Smooth muscle cell (in vitro differentiated cells): ENCODE data around the gene TBX21. TPM values are rescaled to one million over a fixed set of nuclear protein-coding genes. Genes with fewer than 3 reads are reported as not detected.
"Not testable (repeated sequence)": the region's sequence is repeated elsewhere in the genome, so short reads cannot be mapped to it uniquely, and the experiment has no call there.

Experiments used
- DNase-seq: peaks from one replicate; lab custom pipeline; 2025; ENCODE audit not compliant: unreplicated experiment; lab: John Stamatoyannopoulos, UW
- H2AFZ ChIP-seq: fragments of 200-600 bp; sonication (generic); 2 replicates; pipeline ENCODE4 v1.6.0; 2016; ENCODE audit warnings: antibody characterized with exemption, low read depth, mild to moderate bottlenecking
- H3F3A ChIP-seq: fragments of 200-600 bp; sonication (generic); 2 replicates; pipeline ENCODE4 v1.6.0; 2017; ENCODE audit warnings: antibody characterized with exemption, low read depth
- H3K27ac ChIP-seq: fragments of 200-600 bp; sonication (generic); 2 replicates; pipeline ENCODE4 v1.5.1; 2016; ENCODE audit warnings: low read depth, mild to moderate bottlenecking
- H3K27me3 ChIP-seq: fragments of 200-600 bp; sonication (generic); 2 replicates; pipeline ENCODE4 v1.6.1; 2016; ENCODE audit warnings: low read depth, mild to moderate bottlenecking
- H3K36me3 ChIP-seq: fragments of 200-600 bp; sonication (generic); 2 replicates; pipeline ENCODE4 v1.5.1; 2016; ENCODE audit warnings: low read depth
- H3K4me1 ChIP-seq: fragments of 200-600 bp; sonication (generic); 2 replicates; pipeline ENCODE4 v1.5.1; 2016; ENCODE audit warnings: low read depth
- H3K4me2 ChIP-seq: fragments of 200-600 bp; sonication (generic); 2 replicates; pipeline ENCODE4 v1.6.0; 2016; ENCODE audit warnings: mild to moderate bottlenecking
- H3K4me3 ChIP-seq: fragments of 200-600 bp; sonication (generic); 2 replicates; pipeline ENCODE4 v1.5.1; 2016; ENCODE audit warnings: mild to moderate bottlenecking
- H3K79me2 ChIP-seq: fragments of 200-600 bp; sonication (generic); 2 replicates; pipeline ENCODE4 v1.6.0; 2016; ENCODE audit warnings: low read depth, mild to moderate bottlenecking
- H3K9ac ChIP-seq: fragments of 200-600 bp; sonication (generic); 2 replicates; pipeline ENCODE4 v1.6.0; 2016; ENCODE audit warnings: low read depth
- H3K9me3 ChIP-seq: fragments of 200-600 bp; sonication (generic); replicated peaks from 2 replicates; pipeline ENCODE4 v1.5.1; 2016; ENCODE audit warnings: low read depth
- H4K20me1 ChIP-seq: fragments of 200-600 bp; sonication (generic); 2 replicates; pipeline ENCODE4 v1.6.0; 2016; ENCODE audit warnings: low read depth
- CTCF ChIP-seq: fragments of 200-600 bp; sonication (generic); IDR thresholded peaks from 2 replicates; pipeline ENCODE4 v1.5.1; 2017; ENCODE audit warnings: borderline replicate concordance, mild to moderate bottlenecking, antibody characterized with exemption; ENCODE audit not compliant: insufficient read depth, poor library complexity, severe bottlenecking
- WGBS: methylation state at CpG from one replicate; pipeline ENCODE4 v1.1.7; 2016; ENCODE audit warnings: low lambda C conversion rate; 5-methylcytosine and 5-hydroxymethylcytosine counted together
- polyA plus RNA-seq: library from polyadenylated mRNA; unstranded; fragments of >200 nt; fragmentation: Nextera tagmentation; extraction: Ambion mirVana; gene quantifications from 2 replicates; pipeline ENCODE4 v1.2.1, GENCODE V29; 2016
- total RNA-seq: library from RNA; depleted of rRNA; stranded (reverse); fragments of >200 nt; gene quantifications from 2 replicates; pipeline ENCODE4 v1.2.3, GENCODE V29; 2014

TBX21 gene
- total and polyA plus RNA-seq, 2 experiments from 2014 or later, result not detected

GRCh38 chr17:47736501-47737495 lies 3.8 kb downstream of the TBX21 start:
- Histone ChIP-seq H2AFZ (no peak overlapping the region), H3K9ac (no peak overlapping the region)
- TF ChIP-seq CTCF, result no peak

GRCh38 chr17:47738178-47738577 lies 5.1 kb downstream of the TBX21 start:
- H3K4me3 ChIP-seq, result no peak overlapping the region
- H3K36me3 ChIP-seq, result no peaks in the 10 kb centered on the region
- H2AFZ ChIP-seq, result no peak overlapping the region
- 90% methylated on average over 7 of the region's 7 CpGs for WGBS
- H3K79me2 ChIP-seq, result no peaks in the 10 kb centered on the region
- no peak overlapping the region for H3K27ac ChIP-seq
- TF ChIP-seq CTCF, result no peak
- H3F3A ChIP-seq, result no peaks in the 10 kb centered on the region
- H3K9me3 ChIP-seq, result no peaks in the 10 kb centered on the region
- H4K20me1 ChIP-seq, result no peaks in the 10 kb centered on the region
- H3K4me1 ChIP-seq, result no peaks in the 10 kb centered on the region
- H3K27me3 ChIP-seq, result peaks cover 50% of the 10 kb centered on the region
- H3K4me2 ChIP-seq, result no peak overlapping the region
- no peak overlapping the region for H3K9ac ChIP-seq
- DNase-seq, result no peak

More at GRCh38 chr17:47736501-47737495, 3.8 kb downstream of the TBX21 start:
- H3K9me3 ChIP-seq, result no peaks in the 10 kb centered on the region
- no peaks in the 10 kb centered on the region for H3K36me3 ChIP-seq
- 75% methylated on average over 17 of the region's 17 CpGs for WGBS
- no peaks in the 10 kb centered on the region for H3K4me1 ChIP-seq
- no peaks in the 10 kb centered on the region for H3F3A ChIP-seq
- H3K27ac ChIP-seq, result no peak overlapping the region
- no peak overlapping the region for H3K4me2 ChIP-seq
- no peak for DNase-seq
- no peaks in the 10 kb centered on the region for H4K20me1 ChIP-seq
- peaks cover 64% of the 10 kb centered on the region for H3K27me3 ChIP-seq
- H3K4me3 ChIP-seq, result no peak overlapping the region
- H3K79me2 ChIP-seq, result no peaks in the 10 kb centered on the region

GRCh38 chr17:47739150-47739549 lies 6.1 kb downstream of the TBX21 start:
- Histone ChIP-seq H3F3A (no peaks in the 10 kb centered on the region), H2AFZ (no peak overlapping the region), H3K4me3 (no peak overlapping the region), H3K9me3 (no peaks in the 10 kb centered on the region), H3K36me3 (no peaks in the 10 kb centered on the region), H3K27me3 (peaks cover 41% of the 10 kb centered on the region), H4K20me1 (no peaks in the 10 kb centered on the region), H3K4me2 (no peak overlapping the region), H3K27ac (no peak overlapping the region), H3K4me1 (no peaks in the 10 kb centered on the region), H3K9ac (no peak overlapping the region), H3K79me2 (no peaks in the 10 kb centered on the region)
- no peak for DNase-seq
- 89% methylated on average over 8 of the region's 8 CpGs for WGBS
- no peak for TF ChIP-seq CTCF

- not testable (repeated sequence) for H3K9me3 ChIP-seq, H2AFZ ChIP-seq, H3F3A ChIP-seq, H3K36me3 ChIP-seq, H4K20me1 ChIP-seq, H3K9ac ChIP-seq, H3K4me2 ChIP-seq, DNase-seq, H3K79me2 ChIP-seq, H3K4me3 ChIP-seq, H3K27ac ChIP-seq, H3K4me1 ChIP-seq
- WGBS, result 91% methylated on average over 12 of the region's 12 CpGs
- peaks cover 39% of the 10 kb centered on the region for H3K27me3 ChIP-seq
Observed at GRCh38 chr17:47739945-47740344, 6.9 kb downstream of the TBX21 start.
